B cell (primary cell): ENCODE data around the gene MAST2. TPM values are rescaled to one million over a fixed set of nuclear protein-coding genes. Genes with fewer than 3 reads are reported as not detected.

Source experiments
- ATAC-seq: fragments of 200-7000 bp; cut with Tn5 transposase; one replicate; pipeline ENCODE4 v1.10.0; 2021; ENCODE audit warnings: low read depth, mild to moderate bottlenecking, moderate number of reproducible peaks, moderate library complexity
- CTCF ChIA-PET: fragments of 350-600 bp; sonication (Branson Sonifier 250); formaldehyde crosslinking; loops from one replicate; lab custom pipeline; 2021; ENCODE audit warnings: antibody characterized with exemption, inconsistent platforms; lab: Charles Lee
- POLR2A ChIA-PET: fragments of 350-600 bp; sonication (Branson Sonifier 250); formaldehyde crosslinking; loops from one replicate; lab custom pipeline; 2021; ENCODE audit warnings: antibody characterized with exemption; lab: Charles Lee
- DNase-seq: peaks from one replicate; pipeline ENCODE4 v3.0.0; 2013
- H2AFZ ChIP-seq: 2 replicates; pipeline ENCODE4 v1.6.1; 2012; ENCODE audit warnings: mild to moderate bottlenecking, low read depth, low read length; ENCODE audit not compliant: insufficient read depth, poor library complexity, severe bottlenecking
- H3K27ac ChIP-seq, 2 donors: 1 replicate in 1 of 2; 2 replicates in 1 of 2; pipeline ENCODE4 v1.5.1; 2012 to 2013; ENCODE audit warnings: low read length in 2 of 2, mild to moderate bottlenecking in 2 of 2, moderate library complexity in 1 of 2
- H3K27me3 ChIP-seq, 4 experiments: fragments of 200-600 bp in 1 of 4; sonication (generic) in 1 of 4; replicated peaks in 1 of 4; 1 replicate in 2 of 4; 2 replicates in 2 of 4; pipeline versions ENCODE4 v1.6.1 to v1.7.0; 2013 to 2016; ENCODE audit warnings: low read length in 3 of 4, mild to moderate bottlenecking in 2 of 4, mixed read lengths in 1 of 4, moderate library complexity in 1 of 4; ENCODE audit not compliant: insufficient read depth in 4 of 4, control insufficient read depth in 3 of 4; ENCODE audit errors: control extremely low read depth in 1 of 4
- H3K36me3 ChIP-seq, 2 experiments: replicated peaks in 1 of 2; 1 replicate in 1 of 2; 2 replicates in 1 of 2; pipeline versions ENCODE4 v1.6.1 to v1.7.1; 2013; ENCODE audit warnings: low read length in 1 of 2; ENCODE audit not compliant: insufficient read depth in 2 of 2, control insufficient read depth in 1 of 2; ENCODE audit errors: control extremely low read depth in 1 of 2, extremely low read depth in 1 of 2
- H3K4me1 ChIP-seq, 2 donors: fragments of 200-600 bp in 1 of 2; sonication (generic) in 1 of 2; 1 replicate in 1 of 2; 2 replicates in 1 of 2; pipeline versions ENCODE4 v1.5.1 to v1.6.1; 2013 to 2017; ENCODE audit warnings: low read length in 2 of 2; ENCODE audit not compliant: control insufficient read depth in 2 of 2, insufficient read depth in 2 of 2
- H3K4me2 ChIP-seq: replicated peaks from 2 replicates; pipeline ENCODE3; 2012; ENCODE audit warnings: mild to moderate bottlenecking, low read depth, low read length; ENCODE audit not compliant: poor library complexity, severe bottlenecking
- H3K4me3 ChIP-seq, 5 experiments: fragments of 200-600 bp in 1 of 5; sonication (generic) in 1 of 5; 1 replicate in 3 of 5; 2 replicates in 2 of 5; pipeline versions ENCODE4 v1.5.1 to v1.7.0; 2011 to 2016; ENCODE audit warnings: low read length in 4 of 5, mild to moderate bottlenecking in 4 of 5, low read depth in 2 of 5, control low read depth in 1 of 5, moderate library complexity in 1 of 5; ENCODE audit not compliant: insufficient read depth in 1 of 5; ENCODE audit errors: control extremely low read depth in 1 of 5, extremely low read depth in 1 of 5
- H3K79me2 ChIP-seq: fragments of 200-600 bp; sonication (generic); one replicate; pipeline ENCODE4 v1.6.0; 2016; ENCODE audit warnings: low read length; ENCODE audit not compliant: control insufficient read depth, insufficient read depth
- H3K9ac ChIP-seq: fragments of 200-600 bp; sonication (generic); 2 replicates; pipeline ENCODE4 v1.6.1; 2017; ENCODE audit warnings: mild to moderate bottlenecking, low read length, moderate library complexity
- H3K9me3 ChIP-seq, 3 donors: one replicate each; pipeline versions ENCODE4 v1.6.1 to v1.7.1; 2013; ENCODE audit warnings: low read length in 2 of 3; ENCODE audit not compliant: control insufficient read depth in 2 of 3, insufficient read depth in 1 of 3; ENCODE audit errors: control extremely low read depth in 1 of 3
- H4K20me1 ChIP-seq: 2 replicates; pipeline ENCODE4 v1.6.0; 2012; ENCODE audit warnings: mild to moderate bottlenecking, low read length; ENCODE audit not compliant: insufficient read depth, control insufficient read depth, poor library complexity, severe bottlenecking
- H3K27ac Mint-ChIP-seq: one replicate; pipeline ENCODE4 v1.8.0; 2021; ENCODE audit warnings: mixed read lengths
- H3K27me3 Mint-ChIP-seq: one replicate; pipeline ENCODE4 v1.8.0; 2021; ENCODE audit warnings: mixed read lengths
- H3K4me1 Mint-ChIP-seq: one replicate; pipeline ENCODE4 v1.8.0; 2021; ENCODE audit warnings: mixed read lengths
- H3K4me3 Mint-ChIP-seq: one replicate; pipeline ENCODE4 v1.8.0; 2021; ENCODE audit warnings: mixed read lengths
- H3K9me3 Mint-ChIP-seq: one replicate; pipeline ENCODE4 v1.8.0; 2022; ENCODE audit warnings: mixed read lengths; ENCODE audit not compliant: insufficient read depth
- EZH2 ChIP-seq: IDR thresholded peaks from 2 replicates; pipeline ENCODE4 v1.6.1; 2012; ENCODE audit warnings: borderline replicate concordance, low read depth, mild to moderate bottlenecking, moderate library complexity, low read length; ENCODE audit not compliant: insufficient read depth, poor library complexity, severe bottlenecking
- WGBS: methylation state at CpG from one replicate; pipeline ENCODE4 v1.1.5; 2013; ENCODE audit warnings: missing lambda C conversion rate; ENCODE audit not compliant: insufficient coverage; 5-methylcytosine and 5-hydroxymethylcytosine counted together
- intact Hi-C: fragments of 100-400 bp; cut with micrococcal nuclease; formaldehyde crosslinking; loops from one replicate; pipeline ENCODE4 v1.10.0; 2022
- polyA plus RNA-seq: library from polyadenylated mRNA; depleted of rRNA; stranded (reverse); fragments of >200 nt; gene quantifications from 2 replicates; pipeline ENCODE4 v1.2.3, GENCODE V29; 2012
- total RNA-seq, 2 donors: library from RNA; stranded (reverse); fragments of 120-200 nt in 1 of 2; gene quantifications; 1 replicate in 1 of 2; 2 replicates in 1 of 2; pipeline versions ENCODE4 v1.2.3 to v1.2.4, GENCODE V29; 2013 to 2022
- TF ChIP-seq, protein P1 (sequence below): fragments of 200-600 bp; IDR thresholded peaks from one replicate; pipeline ENCODE4 v1.8.0; 2022; ENCODE audit warnings: antibody characterized with exemption, mild to moderate bottlenecking

MAST2 gene
- total and polyA plus RNA-seq, 2 donors (not counting 1 experiment from before 2014, with no cell fraction given), result 12.5 to 23.3 TPM

DNA sequence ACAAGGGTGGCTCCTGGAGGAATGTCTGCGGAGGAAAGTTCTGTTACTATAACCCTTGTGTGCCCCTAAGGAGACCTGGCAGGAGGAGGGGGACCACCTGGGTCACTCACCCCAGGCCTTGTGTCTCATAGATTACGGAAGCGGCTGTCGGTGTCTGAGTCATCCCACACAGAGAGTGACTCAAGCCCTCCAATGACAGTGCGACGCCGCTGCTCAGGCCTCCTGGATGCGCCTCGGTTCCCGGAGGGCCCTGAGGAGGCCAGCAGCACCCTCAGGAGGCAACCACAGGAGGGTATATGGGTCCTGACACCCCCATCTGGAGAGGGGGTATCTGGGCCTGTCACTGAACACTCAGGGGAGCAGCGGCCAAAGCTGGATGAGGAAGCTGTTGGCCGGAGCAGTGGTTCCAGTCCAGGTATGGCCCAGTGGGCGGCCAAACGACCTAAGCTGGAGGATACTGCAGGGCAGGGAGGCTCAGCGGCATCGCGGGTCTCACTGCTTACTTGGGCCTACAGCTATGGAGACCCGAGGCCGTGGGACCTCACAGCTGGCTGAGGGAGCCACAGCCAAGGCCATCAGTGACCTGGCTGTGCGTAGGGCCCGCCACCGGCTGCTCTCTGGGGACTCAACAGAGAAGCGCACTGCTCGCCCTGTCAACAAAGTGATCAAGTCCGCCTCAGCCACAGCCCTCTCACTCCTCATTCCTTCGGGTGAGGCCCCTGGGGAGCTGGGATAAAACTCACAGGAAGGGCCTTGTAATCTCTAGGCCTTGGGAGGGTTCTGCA is 227.7 kb downstream of the MAST2 start:
- H3K36me3 ChIP-seq, result no peaks in the 10 kb centered on the region
- ChIA-PET CTCF (interaction anchor here (1.3 to 13.9 kb wide), 2 partner anchors 8 to 148 kb away, joined by 3 to 249 read pairs; partner anchors contain the start of genes P3R3URF and TSPAN1), POLR2A (no interaction called here)
- H3K4me3 Mint-ChIP-seq, result no peak overlapping the region
- no peaks in the 10 kb centered on the region for H3K9me3 ChIP-seq
- H3K9me3 Mint-ChIP-seq, result no peaks in the 10 kb centered on the region
- WGBS, result 98% methylated on average over 24 of the region's 26 CpGs
- no peak overlapping the region for H3K27ac ChIP-seq
- no peak overlapping the region for H3K27ac Mint-ChIP-seq
- H3K4me3 ChIP-seq, result no peak overlapping the region
- no peak for ATAC-seq
- no peak overlapping the region for H2AFZ ChIP-seq
- H3K9ac ChIP-seq, result no peak overlapping the region
- DNase-seq, result no peak
- no peak for TF ChIP-seq EZH2
- TF ChIP-seq, protein P1, sequence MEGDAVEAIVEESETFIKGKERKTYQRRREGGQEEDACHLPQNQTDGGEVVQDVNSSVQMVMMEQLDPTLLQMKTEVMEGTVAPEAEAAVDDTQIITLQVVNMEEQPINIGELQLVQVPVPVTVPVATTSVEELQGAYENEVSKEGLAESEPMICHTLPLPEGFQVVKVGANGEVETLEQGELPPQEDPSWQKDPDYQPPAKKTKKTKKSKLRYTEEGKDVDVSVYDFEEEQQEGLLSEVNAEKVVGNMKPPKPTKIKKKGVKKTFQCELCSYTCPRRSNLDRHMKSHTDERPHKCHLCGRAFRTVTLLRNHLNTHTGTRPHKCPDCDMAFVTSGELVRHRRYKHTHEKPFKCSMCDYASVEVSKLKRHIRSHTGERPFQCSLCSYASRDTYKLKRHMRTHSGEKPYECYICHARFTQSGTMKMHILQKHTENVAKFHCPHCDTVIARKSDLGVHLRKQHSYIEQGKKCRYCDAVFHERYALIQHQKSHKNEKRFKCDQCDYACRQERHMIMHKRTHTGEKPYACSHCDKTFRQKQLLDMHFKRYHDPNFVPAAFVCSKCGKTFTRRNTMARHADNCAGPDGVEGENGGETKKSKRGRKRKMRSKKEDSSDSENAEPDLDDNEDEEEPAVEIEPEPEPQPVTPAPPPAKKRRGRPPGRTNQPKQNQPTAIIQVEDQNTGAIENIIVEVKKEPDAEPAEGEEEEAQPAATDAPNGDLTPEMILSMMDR, result no peak
- no peaks in the 10 kb centered on the region for H3K79me2 ChIP-seq
- no peak overlapping the region for H3K4me2 ChIP-seq
- no peaks in the 10 kb centered on the region for H3K27me3 ChIP-seq
- H3K4me1 Mint-ChIP-seq, result no peaks in the 10 kb centered on the region
- H3K4me1 ChIP-seq, result no peaks in the 10 kb centered on the region
- H4K20me1 ChIP-seq, result no peaks in the 10 kb centered on the region
- no peaks in the 10 kb centered on the region for H3K27me3 Mint-ChIP-seq
- intact Hi-C loops, result no loop called here
